T-helper 2 cell treated with Interferon-gamma antibody and Interleukin-4, amounts not matched to agents 100 ng/mL and 5 ng/mL, for 36 hours (primary cell): ENCODE data around the gene SPECC1L. TPM values are rescaled to one million over a fixed set of nuclear protein-coding genes. Genes with fewer than 3 reads are reported as not detected.

ENCODE experiments used
- intact Hi-C: fragments of 100-400 bp; cut with micrococcal nuclease; formaldehyde crosslinking; loops from one replicate; pipeline ENCODE4 v1.15.1; 2023
- total RNA-seq: library from RNA; stranded (reverse); gene quantifications from 2 replicates; pipeline ENCODE4 v1.2.3, GENCODE V29; 2022

The SPECC1L gene
- total RNA-seq, 1 donor from 2014 or later = 40.4 TPM

DNA sequence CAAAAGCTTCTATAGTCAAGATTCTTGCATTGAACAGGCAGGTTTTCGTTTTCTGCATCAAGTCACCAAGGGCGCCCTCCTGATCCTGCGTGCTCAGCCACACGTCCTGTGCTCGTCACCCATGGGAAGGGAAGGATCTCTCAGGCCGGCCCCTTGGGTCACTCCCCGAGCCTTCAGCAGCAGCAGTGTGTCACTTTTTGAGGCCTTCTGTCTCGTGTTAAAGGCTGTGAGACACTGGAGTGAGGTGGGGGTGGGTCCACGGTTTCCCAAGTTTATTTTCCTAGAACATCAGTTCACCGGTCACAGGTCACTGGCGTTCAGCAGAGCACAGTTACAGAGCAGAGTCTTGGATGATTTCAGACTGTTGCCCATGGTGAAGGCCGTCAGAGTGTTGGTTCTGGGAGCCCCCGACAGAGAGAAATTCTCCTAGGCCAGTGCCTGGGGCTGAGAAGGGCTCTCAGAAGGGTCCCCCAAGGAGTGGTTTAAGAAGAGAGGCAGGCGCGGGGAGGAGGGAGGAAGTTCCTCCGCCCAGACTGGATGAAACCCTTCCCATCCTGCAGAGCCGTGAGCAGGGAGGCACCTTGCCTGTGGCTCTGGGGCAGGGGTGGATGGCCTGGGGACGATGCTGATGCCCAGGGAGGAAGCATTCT is 143.2 kb downstream of the SPECC1L start:
- intact Hi-C loops = no loop called here

DNA sequence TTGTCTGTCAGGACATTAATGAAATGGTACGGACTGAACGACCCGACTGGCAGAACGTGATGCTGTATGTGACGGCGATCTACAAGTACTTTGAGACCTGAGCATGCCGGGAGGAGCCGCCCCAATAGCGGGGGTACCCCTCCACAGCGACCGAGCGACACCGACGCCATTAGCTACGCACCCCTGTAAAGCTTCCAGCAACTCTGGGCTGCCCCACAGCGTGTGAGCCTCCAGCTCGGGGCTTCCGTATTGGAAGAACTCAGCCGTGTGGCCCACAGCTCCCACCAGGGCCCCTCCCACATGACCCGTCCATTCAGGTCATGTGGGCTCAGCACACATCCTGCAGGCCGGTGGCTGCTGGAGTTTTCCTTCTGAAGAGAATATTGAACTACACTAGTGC is 143.9 kb downstream of the SPECC1L start:
- intact Hi-C loops = no loop called here

DNA sequence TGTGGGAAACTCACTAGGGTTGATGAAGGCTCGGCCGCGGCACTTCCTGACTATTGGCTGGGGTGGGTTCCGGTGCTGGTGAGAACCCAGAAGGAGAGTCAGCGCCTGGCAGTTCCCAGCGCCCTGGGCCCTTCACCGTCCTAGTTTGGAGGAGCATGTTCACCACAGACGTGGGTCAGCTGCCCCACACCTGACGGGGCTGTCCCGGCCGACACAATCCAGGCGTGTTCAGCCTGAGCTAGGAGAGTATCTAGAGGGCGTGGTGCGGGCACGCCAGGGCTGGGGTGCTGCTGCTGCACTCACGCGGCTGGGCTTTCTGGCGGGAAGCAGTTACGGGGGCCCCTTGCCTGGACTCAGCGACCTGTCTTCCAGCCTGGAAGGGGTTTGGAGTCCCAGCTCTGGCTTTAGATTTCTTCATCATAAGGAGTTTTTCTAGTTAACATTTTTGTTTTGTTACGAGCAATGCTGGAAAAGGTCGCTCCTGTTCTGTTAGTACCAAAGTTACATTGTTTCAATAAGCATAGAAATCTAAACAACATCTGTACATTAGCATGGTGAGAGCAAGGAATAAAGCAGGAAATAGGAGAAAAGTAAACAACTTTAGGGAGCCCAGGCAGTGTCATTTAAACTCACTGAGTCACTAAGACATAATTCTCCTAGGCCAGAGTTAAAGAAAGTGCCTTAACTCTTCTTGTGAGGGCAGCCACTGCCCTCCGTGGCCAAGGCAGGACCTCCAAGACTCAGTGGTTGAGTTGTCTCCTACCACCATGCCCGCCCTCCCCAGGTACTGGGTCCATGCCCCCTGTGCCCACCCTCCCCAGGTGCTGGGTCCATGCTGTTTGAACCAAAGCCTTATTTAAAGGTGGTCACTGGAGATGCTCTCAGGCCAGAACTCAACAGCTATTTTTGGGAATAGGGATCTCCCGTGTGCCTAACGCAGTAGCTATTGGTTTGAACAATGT is 144.6 kb downstream of the SPECC1L start:
- intact Hi-C loops = no loop called here

DNA sequence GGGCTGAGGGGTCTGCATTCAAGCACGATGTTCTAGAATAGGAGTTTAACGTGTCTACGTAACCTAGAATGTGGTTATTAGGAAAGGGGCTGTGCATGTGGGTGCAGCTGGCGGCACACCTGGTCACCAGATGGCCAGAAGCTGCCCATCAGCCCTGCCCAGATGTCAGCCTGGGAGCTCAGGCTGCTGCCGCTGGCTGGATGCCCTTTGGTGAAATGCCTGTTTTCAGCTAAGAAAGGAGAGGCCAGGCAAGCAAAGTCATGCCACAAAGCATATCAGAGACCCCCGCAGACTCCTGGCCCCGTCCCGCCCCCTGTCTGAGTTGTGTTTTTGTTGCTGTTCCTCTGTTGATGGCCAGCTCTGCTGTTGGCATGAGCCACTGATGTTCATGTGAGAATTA is 145.5 kb downstream of the SPECC1L start:
- intact Hi-C loops = no loop called here

DNA sequence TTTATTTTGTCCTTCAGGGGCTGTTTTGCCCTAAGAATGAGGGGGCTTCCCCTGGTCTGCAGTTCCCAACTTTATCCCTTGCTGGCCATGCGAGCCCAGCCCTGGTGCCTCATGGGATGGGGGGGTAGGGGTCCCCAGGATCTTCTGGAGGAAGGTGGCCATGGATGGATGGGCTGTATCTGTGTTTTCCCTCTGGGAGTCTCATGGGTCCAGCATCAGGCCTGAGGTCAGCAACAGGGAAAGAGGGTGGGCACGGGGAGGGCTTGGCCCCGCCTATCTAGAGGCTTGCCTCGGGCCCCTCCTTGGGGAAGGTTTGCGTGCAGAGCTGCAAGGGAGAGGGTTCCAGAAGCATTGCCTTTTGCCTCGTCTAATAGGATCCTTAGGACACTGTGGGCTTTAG is 146.0 kb downstream of the SPECC1L start:
- intact Hi-C loops = no loop called here

DNA sequence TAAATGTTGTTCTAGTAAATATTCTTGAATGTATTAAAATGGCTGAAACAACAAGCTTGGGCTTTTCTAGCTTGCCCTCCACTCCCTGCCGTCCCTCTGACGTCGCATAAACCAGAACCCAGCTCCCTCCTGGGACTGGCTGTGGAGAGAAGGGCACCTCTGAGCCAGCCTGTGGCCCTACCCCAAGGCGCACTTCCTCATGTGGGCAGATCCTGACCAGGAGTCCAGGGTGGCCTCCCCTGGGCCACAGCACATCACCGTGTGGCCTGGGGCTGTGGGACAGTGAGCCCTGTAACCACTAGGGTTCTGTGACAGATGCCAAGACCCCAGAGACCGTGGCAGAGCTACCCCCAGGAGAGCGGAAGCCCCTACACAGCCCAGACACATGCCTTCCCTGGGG is 146.6 kb downstream of the SPECC1L start:
- intact Hi-C loops = no loop called here

DNA sequence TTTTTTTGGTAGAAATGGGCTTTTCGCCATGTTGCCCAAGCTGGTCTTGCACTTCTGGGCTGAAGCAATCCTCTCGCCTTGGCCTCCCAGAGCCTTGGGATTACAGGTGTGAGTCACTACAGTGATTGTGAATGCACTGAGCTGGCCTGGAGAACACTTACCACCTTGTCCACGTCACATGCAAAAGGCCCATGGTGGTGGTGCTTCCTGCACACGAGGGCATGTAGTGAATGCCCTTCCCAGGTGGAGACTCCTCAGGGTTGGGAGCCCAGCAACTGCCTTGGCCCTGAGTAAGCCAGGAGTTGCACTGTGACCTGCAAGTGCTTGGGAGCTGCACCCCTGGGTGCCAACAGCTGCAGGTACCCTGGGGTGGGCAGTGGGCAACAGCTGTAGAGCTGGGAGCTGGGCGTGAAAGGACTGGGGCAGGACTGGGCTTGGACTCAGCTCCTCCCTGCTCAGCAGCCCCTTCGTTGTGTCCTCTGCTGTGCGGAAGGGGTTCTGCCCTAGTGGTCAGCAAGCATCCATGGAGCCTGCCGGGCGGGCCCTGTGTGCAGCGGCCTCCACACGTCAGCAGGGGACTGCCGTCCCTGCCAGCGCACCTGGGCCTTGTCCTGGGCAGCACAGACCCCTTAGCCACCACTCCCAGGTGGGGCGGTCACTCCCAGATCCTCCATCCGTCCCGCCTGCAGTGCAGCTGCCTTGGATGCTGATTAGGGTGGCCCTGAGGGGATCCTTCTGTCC is 147.4 kb downstream of the SPECC1L start:
- intact Hi-C loops = no loop called here

DNA sequence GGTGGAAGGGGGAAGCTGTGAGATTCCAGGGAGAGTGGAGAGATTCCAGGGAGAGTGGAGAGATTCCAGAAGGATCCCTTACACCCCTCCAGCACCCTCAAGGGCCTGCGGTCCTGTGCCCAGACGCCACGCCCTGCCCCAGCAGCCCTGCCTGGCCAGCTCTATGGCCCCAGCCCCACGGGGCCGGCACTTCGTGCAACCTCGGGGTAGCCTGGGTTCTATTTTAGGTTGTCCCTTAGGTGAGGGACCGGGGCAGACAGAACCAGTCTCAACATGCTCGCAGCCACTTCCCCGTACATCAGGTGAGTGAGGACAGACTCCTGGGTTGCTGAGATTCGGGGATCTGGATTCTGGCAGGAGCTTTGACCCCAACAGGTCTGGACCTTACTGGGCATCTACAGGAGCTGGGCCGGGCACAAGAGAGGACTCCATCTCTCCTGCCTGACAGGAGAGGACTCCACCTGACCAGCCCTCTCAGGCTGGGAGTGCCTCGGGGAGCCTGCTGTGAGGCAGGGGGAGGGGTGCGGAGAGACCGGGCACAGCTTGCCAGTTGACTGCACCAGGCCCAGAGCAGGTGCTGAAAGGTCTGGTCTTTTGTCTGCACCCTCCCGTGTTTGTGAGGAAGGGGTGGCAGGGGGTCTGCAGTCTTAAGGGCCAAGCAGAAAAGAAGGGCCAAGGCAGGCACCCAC is 148.3 kb downstream of the SPECC1L start:
- intact Hi-C loops = no loop called here

DNA sequence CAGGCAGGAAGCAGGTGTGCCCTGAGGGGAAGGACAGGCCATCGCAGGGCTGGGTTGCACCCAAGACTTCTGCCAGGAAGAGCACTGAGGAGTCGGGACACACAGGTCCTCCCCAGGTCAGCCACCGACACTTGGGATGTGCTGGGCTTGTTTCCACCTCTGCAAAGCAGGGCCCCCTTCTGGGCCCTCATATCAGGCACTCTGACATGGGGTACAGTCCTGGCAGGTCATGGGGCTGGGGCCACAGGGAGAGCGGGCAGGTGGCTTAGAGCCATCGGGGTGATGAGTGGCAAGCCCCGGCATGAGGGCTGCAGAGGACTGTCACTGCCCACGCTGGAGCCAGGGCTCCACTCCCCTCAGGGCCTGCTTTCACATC is 148.8 kb downstream of the SPECC1L start:
- intact Hi-C loops = no loop called here

DNA sequence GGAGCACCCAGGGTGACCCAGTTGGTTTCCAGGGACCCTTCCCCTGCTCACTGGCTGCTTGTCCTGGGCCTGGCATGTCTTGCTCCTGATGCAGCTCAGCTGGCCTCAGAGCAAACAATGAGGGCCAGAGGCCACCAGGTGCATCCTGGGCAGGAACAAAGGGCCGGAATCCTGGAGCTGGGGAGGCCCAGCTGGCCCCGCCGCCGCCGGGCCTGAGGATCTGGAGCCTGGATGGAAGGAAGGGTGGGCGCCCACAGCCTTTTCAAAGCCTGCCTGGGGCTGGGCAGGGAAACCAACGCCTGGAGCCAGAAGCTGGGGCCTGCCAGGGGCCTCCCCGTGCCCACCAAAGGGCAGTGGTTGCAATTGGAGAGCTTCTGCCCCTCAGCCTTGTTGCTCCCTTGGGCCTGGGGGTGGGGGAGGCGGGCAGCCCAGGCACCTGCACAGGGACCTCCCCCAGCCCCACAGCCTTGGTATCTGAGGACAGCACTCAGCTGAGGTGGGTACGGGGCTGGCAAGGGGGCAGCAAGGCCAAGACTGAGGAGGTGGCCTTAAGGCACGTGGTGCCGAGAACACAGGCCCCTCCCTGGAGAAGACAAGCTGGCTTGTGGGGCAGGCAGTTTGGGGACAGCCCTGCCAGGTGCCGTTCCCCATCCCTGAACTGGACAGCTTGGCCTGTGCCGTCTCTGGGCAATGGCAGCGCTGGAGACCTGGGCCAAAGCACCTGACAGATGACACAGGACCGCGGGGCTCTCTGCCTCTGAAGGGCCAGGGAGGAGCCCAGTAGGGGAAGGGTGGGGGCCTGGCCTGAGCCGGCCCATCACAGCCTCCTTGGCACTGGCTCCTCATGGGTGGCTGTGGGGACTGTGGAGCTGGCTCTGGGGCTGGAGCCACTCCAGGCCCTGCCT is 149.7 kb downstream of the SPECC1L start:
- intact Hi-C loops = loop anchor here (5.0 kb wide), 1 partner anchor 82 kb away; no protein-coding TSS in a partner anchor

DNA sequence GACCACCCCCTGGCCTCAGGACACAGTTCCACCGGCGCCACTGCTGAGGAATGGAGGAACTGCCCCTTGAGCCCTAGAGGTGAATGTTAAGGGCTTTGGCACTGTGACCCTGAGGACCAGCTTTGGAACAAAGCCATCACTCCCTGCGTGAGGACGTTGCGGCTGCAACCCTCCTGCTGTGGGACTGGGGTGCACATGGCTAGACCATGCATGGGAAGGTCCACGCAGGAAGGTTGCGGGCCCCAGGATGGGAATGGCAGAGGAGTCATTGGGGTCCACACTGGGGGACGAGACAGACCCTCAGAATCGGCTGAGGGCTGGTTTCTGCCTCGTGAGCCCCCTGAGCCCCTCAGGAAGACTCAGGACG is 150.3 kb downstream of the SPECC1L start:
- intact Hi-C loops = loop anchor here (5.0 kb wide), 1 partner anchor 81 kb away; no protein-coding TSS in a partner anchor

DNA sequence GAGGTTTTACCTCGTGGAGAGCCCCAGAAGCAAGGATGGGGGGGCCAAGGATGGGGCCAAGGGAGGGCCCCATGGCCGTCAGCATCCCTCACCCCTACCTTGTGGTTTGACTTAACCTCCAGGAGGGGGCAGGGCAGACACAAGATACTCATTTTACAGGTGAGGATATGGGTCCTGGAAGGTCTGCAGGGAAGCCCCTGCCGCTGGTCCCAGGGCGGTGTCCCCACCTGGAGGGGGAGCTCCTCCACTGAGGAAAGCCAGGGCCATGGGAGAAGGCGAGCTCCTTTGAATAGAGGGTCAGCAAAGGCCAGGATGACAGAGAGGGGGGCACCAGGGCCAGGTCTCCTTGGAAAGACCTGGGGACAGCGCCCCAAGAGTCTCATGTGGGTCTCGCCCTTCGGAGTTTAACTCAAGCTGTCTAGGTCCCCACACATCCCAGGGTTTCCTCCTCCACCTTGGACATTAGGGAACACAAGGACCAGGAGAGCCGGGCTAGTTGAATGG is 150.8 kb downstream of the SPECC1L start:
- intact Hi-C loops = loop anchor here (5.0 kb wide), 1 partner anchor 81 kb away; no protein-coding TSS in a partner anchor

DNA sequence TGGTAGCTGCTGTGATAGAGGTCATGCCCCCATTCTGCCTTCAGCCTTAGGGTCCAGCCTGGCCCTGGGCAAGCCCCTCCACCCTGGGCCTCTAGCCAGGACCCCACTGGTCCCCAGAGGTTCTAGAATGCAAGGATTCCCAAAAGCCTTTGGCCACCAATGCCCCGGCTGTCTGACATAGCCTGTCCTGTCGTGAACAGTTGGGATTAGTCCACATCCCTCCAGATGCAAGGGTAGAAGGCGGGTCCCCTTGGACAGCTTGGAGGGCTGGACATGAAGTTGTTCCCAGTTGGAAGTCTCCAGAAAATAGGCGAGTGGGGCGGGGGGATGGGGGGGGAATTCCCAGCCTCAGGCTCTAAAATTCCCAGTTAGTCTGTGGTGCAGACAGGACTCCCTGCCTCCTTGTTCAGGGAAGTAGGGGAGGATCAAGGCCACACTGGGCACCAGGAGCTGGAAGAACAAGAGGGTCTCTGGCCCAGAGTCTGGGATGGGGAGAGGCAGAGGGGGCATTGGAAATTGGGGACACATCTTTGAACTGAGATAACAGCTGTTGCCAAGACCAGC is 151.6 kb downstream of the SPECC1L start:
- intact Hi-C loops = loop anchor here (5.0 kb wide), 1 partner anchor 80 kb away; no protein-coding TSS in a partner anchor

DNA sequence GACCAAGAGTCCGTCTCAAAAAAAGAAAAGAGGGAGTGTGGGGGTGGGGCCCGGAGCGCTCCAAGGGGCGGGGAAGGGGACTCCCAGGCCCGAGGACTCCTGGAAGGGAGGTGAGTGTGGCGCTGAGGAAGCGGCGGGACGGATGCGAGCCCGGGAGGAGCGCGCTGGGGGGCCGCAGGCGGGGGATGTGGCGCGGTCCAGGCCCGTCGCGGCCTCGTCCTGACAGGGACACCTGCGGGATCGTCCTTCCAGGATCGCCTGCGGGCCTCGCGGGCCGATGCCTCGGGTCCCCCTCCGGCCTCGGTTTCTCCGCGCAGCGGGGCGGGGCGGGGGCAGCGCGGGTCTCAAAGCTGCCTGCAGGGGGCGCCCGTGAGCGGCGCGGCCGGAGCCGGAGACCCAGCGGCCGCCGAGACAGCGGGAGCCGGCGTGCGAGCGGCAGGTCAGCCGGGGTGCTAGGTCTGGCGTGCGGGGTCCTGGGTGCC is 152.9 kb downstream of the SPECC1L start:
- intact Hi-C loops = loop anchor here (5.0 kb wide), 1 partner anchor 79 kb away; no protein-coding TSS in a partner anchor

DNA sequence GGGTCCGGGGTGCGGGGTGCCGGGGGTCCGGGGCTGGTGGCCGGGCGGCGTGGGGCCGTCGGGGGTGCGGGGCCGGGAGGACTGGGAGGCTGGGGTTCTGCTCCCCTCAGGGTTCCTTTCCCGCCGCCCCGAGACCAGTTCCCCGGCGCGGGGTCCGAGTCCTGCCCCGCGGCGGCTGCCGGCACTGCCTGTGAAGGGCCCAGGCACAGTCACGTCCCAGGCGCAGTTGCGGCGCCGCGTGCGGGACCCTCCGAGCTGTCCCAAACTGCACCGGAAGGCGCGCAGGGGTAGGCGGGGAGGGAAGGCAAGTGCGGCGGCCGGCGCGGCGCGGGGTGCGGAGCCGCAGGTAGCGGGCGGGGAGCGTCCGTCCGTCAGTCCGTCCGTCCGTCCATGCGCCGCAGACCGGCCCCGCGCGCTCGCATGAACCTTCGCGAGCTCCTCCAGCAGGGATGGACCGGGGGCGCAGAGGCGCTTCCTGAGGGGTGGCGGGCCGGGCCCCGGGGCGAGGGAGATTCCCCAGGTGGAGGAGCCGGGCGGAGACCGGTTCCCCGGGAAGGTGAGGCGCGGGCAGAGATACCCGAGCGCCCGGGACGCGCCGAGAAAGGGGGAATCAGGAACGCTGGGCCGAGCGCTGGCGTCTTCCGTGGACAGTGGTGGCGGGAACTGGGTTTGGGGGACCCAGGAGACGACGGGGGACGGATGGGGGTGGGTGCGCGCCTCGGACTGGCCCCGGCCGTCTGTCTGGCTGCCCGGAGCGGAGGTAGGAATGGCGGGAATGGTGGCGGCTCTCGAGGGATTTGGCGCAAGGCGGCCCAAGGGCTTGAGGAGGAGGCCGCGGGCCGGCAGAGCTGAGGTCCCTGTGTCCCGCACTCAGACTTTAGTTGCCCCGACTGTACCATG is 153.6 kb downstream of the SPECC1L start:
- intact Hi-C loops = loop anchor here (1.0 to 5.0 kb wide), 2 partner anchors 78 to 101 kb away; no protein-coding TSS in a partner anchor

DNA sequence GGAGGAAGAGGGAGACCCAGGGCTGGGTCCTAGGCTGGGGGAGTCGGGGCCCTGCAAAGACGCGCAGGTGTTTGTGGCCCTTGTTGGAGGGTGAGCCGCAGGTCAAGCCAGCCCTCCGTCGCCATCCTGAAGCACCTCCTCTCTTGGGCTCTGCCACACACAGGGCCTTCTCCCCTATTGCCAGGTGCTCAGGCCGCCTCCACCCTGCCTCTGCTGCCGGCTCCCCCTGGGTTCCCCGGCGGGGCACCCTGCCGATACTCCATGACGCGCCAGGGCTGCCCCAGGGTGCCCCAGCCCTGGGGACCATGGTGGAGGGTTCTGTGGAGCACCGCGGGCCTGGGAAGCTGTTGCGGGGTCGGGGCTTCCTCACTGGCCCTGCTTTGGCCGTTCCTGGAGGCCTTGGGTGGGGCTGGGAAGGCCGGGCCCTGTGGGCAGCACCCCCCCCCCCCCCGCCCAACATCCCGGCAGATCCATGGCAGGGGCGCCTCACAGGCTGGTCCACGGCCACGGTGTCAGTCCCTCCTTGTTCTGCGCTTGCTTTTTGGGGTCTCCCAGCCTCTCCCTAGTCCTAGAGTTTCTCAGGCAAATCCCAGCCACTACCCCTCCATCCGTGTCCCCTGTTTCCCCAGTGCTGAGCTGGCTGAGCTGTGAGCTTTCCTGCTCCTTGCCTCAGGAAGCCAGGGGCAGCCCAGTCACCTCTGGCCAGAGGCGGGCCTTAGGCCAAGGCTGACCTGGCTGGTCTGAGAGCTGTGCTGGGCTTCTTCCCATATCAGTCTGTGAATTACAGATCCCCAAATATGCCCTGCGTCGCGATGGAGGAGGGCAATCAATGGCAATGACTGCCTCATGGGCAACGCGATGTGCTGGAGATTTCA is 154.5 kb downstream of the SPECC1L start:
- intact Hi-C loops = loop anchor here (1.0 to 5.0 kb wide), 2 partner anchors 77 to 100 kb away; no protein-coding TSS in a partner anchor

DNA sequence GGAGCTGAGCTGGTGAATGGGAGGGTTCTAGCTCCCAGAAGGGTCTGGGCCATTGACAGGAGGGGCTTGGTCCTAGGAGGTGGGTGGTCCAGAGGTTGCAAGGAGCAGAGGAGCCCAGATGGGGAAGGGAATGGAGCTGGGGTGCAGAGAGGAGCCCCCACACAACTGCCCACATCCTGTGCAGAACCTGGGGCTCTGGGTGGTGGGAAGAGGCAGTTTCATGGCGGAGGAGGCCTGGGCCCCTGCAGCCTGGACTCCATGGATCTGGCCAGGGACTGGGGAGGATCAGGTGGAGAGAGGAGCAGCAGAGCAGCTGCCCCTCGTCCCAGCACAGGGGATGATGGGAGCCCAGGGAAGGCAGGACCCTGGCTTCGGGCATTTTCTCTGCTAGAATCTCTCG is 155.8 kb downstream of the SPECC1L start:
- intact Hi-C loops = loop anchor here (1.0 kb wide), 1 partner anchor 8 kb away; no protein-coding TSS in a partner anchor
